DND-41 (cell line): ENCODE data around the gene ZNF609.

Source experiments
- ATAC-seq: fragments of 200-7000 bp; cut with Tn5 transposase; 3 replicates; pipeline ENCODE4 v1.9.1; 2021; ENCODE audit warnings: low read depth; ENCODE audit not compliant: insufficient read depth
- DNase-seq: peaks from one replicate; pipeline ENCODE4 v3.0.0-alpha.2; 2020
- H2AFZ ChIP-seq: 2 replicates; pipeline ENCODE4 v1.6.0; 2012; ENCODE audit warnings: low read depth, low read length
- H3K27ac ChIP-seq: 2 replicates; pipeline ENCODE4 v1.5.1; 2012; ENCODE audit warnings: low read length, inconsistent platforms
- H3K27me3 ChIP-seq: fragments of 200-600 bp; sonication (generic); 2 replicates; pipeline ENCODE4 v1.6.0; 2012; ENCODE audit warnings: low read length, mild to moderate bottlenecking, inconsistent platforms; ENCODE audit not compliant: insufficient read depth, poor library complexity
- H3K36me3 ChIP-seq: 2 replicates; pipeline ENCODE4 v1.5.1; 2012; ENCODE audit warnings: low read length, inconsistent platforms; ENCODE audit not compliant: insufficient read depth
- H3K4me1 ChIP-seq: 2 replicates; pipeline ENCODE4 v1.5.1; 2012; ENCODE audit warnings: mild to moderate bottlenecking, low read length; ENCODE audit not compliant: insufficient read depth
- H3K4me2 ChIP-seq: 2 replicates; pipeline ENCODE4 v1.6.0; 2012; ENCODE audit warnings: mild to moderate bottlenecking, moderate library complexity, low read length, inconsistent platforms; ENCODE audit not compliant: insufficient read depth
- H3K4me3 ChIP-seq, 2 experiments: fragments of 200-600 bp in 1 of 2; shearing (Covaris generic) in 1 of 2; 2 replicates each; pipeline ENCODE4 v1.5.1; 2012 to 2016; ENCODE audit warnings: inconsistent platforms in 2 of 2, low read length in 2 of 2, mild to moderate bottlenecking in 2 of 2, low read depth in 1 of 2, moderate library complexity in 1 of 2
- H3K79me2 ChIP-seq: 2 replicates; pipeline ENCODE4 v1.6.0; 2012; ENCODE audit warnings: low read length, inconsistent platforms; ENCODE audit not compliant: insufficient read depth
- H3K9ac ChIP-seq: 2 replicates; pipeline ENCODE4 v1.6.0; 2012; ENCODE audit warnings: low read depth, mild to moderate bottlenecking, inconsistent platforms, low read length, moderate library complexity
- H3K9me3 ChIP-seq: 2 replicates; pipeline ENCODE4 v1.5.1; 2012; ENCODE audit warnings: low read length, moderate library complexity, mild to moderate bottlenecking, inconsistent platforms; ENCODE audit not compliant: insufficient read depth, severe bottlenecking
- H4K20me1 ChIP-seq: 2 replicates; pipeline ENCODE4 v1.6.0; 2012; ENCODE audit warnings: low read length; ENCODE audit not compliant: insufficient read depth
- EZH2 ChIP-seq: IDR thresholded peaks from 3 replicates; pipeline ENCODE4 v1.6.1; 2012; ENCODE audit warnings: borderline replicate concordance, low read depth, mild to moderate bottlenecking, moderate library complexity, low read length, inconsistent platforms; ENCODE audit not compliant: severe bottlenecking
- TF ChIP-seq, protein P1 (sequence below): IDR thresholded peaks from 2 replicates; pipeline ENCODE4 v1.5.1; 2012; ENCODE audit warnings: borderline replicate concordance, low read length, moderate library complexity, mild to moderate bottlenecking; ENCODE audit not compliant: poor library complexity, severe bottlenecking; ENCODE audit errors: extremely low read depth

The ZNF609 gene

DNA sequence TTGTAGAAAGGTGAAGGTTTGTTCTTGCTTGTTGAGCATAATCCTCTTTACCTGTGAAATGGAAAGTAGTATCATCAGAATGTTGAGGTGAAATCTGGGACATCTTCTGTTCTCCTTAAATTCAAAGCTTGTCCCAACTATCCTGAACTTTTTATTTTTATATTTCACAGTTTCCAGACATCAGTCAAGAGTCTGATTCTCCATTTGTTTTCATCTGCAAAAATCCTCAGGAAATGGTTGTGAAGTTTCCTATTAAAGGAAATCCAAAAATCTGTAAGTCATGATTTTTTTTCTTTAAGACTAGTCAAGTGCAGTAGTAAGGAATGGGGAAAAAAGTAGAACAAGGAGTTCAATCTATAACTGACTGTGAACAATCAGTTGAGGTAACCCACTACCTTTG is 15.5 kb upstream of the ZNF609 start:
- no peak for ATAC-seq
- Histone ChIP-seq H3K4me2 (no peak overlapping the region), H3K4me3 (no peak overlapping the region)

GRCh38 chr15:64447536-64448315 is 12.7 kb upstream of the ZNF609 start:
- no peak overlapping the region for H3K4me3 ChIP-seq
- no peak overlapping the region for H3K27ac ChIP-seq
- DNase-seq (no peak), ATAC-seq (no peak)
- H3K79me2 ChIP-seq = no peaks in the 10 kb centered on the region
- TF ChIP-seq EZH2 = no peak
- no peak overlapping the region for H3K4me2 ChIP-seq
- no peak overlapping the region for H2AFZ ChIP-seq
- H3K4me1 ChIP-seq = no peaks in the 10 kb centered on the region
- H3K9me3 ChIP-seq = no peaks in the 10 kb centered on the region
- H3K27me3 ChIP-seq = no peaks in the 10 kb centered on the region
- no peaks in the 10 kb centered on the region for H4K20me1 ChIP-seq
- H3K9ac ChIP-seq = no peak overlapping the region
- peaks cover 8% of the 10 kb centered on the region; the same call in 1 of the 2 replicates for H3K36me3 ChIP-seq

More for the DNA sequence above, 15.5 kb upstream of the ZNF609 start:
- H2AFZ ChIP-seq = no peak overlapping the region
- H3K79me2 ChIP-seq = no peaks in the 10 kb centered on the region
- H3K27ac ChIP-seq = no peak overlapping the region
- H3K4me1 ChIP-seq = no peaks in the 10 kb centered on the region
- no peaks in the 10 kb centered on the region for H3K27me3 ChIP-seq
- no peaks in the 10 kb centered on the region for H3K9me3 ChIP-seq
- H3K36me3 ChIP-seq = peaks cover 8% of the 10 kb centered on the region; the same call in 1 of the 2 replicates
- no peaks in the 10 kb centered on the region for H4K20me1 ChIP-seq
- no peak overlapping the region for H3K9ac ChIP-seq
- no peak for DNase-seq
- no peak for TF ChIP-seq EZH2
- TF ChIP-seq, protein P1, sequence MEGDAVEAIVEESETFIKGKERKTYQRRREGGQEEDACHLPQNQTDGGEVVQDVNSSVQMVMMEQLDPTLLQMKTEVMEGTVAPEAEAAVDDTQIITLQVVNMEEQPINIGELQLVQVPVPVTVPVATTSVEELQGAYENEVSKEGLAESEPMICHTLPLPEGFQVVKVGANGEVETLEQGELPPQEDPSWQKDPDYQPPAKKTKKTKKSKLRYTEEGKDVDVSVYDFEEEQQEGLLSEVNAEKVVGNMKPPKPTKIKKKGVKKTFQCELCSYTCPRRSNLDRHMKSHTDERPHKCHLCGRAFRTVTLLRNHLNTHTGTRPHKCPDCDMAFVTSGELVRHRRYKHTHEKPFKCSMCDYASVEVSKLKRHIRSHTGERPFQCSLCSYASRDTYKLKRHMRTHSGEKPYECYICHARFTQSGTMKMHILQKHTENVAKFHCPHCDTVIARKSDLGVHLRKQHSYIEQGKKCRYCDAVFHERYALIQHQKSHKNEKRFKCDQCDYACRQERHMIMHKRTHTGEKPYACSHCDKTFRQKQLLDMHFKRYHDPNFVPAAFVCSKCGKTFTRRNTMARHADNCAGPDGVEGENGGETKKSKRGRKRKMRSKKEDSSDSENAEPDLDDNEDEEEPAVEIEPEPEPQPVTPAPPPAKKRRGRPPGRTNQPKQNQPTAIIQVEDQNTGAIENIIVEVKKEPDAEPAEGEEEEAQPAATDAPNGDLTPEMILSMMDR = no peak

GRCh38 chr15:64452988-64453688 is 7.2 kb upstream of the ZNF609 start:
- H3K79me2 ChIP-seq = no peaks in the 10 kb centered on the region
- no peak overlapping the region for H3K4me2 ChIP-seq
- no peak for TF ChIP-seq EZH2
- TF ChIP-seq, protein P1 = no peak
- no peaks in the 10 kb centered on the region for H4K20me1 ChIP-seq
- no peak overlapping the region for H3K9ac ChIP-seq
- H3K4me3 ChIP-seq = no peak overlapping the region
- H3K36me3 ChIP-seq = no peaks in the 10 kb centered on the region
- no peaks in the 10 kb centered on the region for H3K4me1 ChIP-seq
- no peak overlapping the region for H2AFZ ChIP-seq
- ATAC-seq = no peak
- no peaks in the 10 kb centered on the region for H3K27me3 ChIP-seq
- no peaks in the 10 kb centered on the region for H3K9me3 ChIP-seq
- H3K27ac ChIP-seq = no peak overlapping the region
- no peak for DNase-seq

- ATAC-seq (no peak), DNase-seq (no peak)
- Histone ChIP-seq H4K20me1 (no peaks in the 10 kb centered on the region), H3K27ac (no peak overlapping the region), H3K9ac (no peak overlapping the region), H3K36me3 (no peaks in the 10 kb centered on the region), H3K4me2 (no peak overlapping the region), H3K4me1 (no peaks in the 10 kb centered on the region), H3K4me3 (no peak overlapping the region), H2AFZ (no peak overlapping the region), H3K79me2 (no peaks in the 10 kb centered on the region), H3K9me3 (no peaks in the 10 kb centered on the region), H3K27me3 (no peaks in the 10 kb centered on the region)
- TF ChIP-seq, protein P1 = no peak
- no peak for TF ChIP-seq EZH2
Observed at GRCh38 chr15:64453689-64454037, 6.7 kb upstream of the ZNF609 start.
